Neural progenitor cell (in vitro differentiated cells): Measurements from ENCODE around the gene ABCD3. TPM values are rescaled to one million over a fixed set of nuclear protein-coding genes. Genes with fewer than 3 reads are reported as not detected.

Experiments
- DNase-seq: peaks from one replicate; pipeline ENCODE4 v3.0.0-alpha.2; 2016; ENCODE audit warnings: low spot score
- H2AFZ ChIP-seq: fragments of 200-600 bp; sonication (generic); replicated peaks from 2 replicates; pipeline ENCODE4 v1.6.1; 2016; ENCODE audit warnings: antibody characterized with exemption
- H3F3A ChIP-seq: fragments of 200-600 bp; sonication (generic); 2 replicates; pipeline ENCODE4 v1.6.1; 2016; ENCODE audit warnings: antibody characterized with exemption, low read depth
- H3K27ac ChIP-seq: fragments of 200-600 bp; sonication (generic); 2 replicates; pipeline ENCODE4 v1.5.1; 2016; ENCODE audit warnings: mild to moderate bottlenecking
- H3K27me3 ChIP-seq: fragments of 200-600 bp; sonication (generic); 2 replicates; pipeline ENCODE4 v1.6.1; 2016; ENCODE audit warnings: mild to moderate bottlenecking, moderate library complexity
- H3K36me3 ChIP-seq: fragments of 200-600 bp; sonication (generic); 2 replicates; pipeline ENCODE4 v1.5.1; 2016
- H3K4me1 ChIP-seq: fragments of 200-600 bp; sonication (generic); 2 replicates; pipeline ENCODE4 v1.6.1; 2016; ENCODE audit warnings: mixed run types
- H3K4me2 ChIP-seq: fragments of 200-600 bp; sonication (generic); 2 replicates; pipeline ENCODE4 v1.6.1; 2016
- H3K4me3 ChIP-seq: fragments of 200-600 bp; sonication (generic); 2 replicates; pipeline ENCODE4 v1.5.1; 2016
- H3K79me2 ChIP-seq: fragments of 200-600 bp; sonication (generic); 2 replicates; pipeline ENCODE4 v1.6.1; 2016; ENCODE audit warnings: low read depth
- H3K9ac ChIP-seq: fragments of 200-600 bp; sonication (generic); 2 replicates; pipeline ENCODE4 v1.6.1; 2016
- H3K9me3 ChIP-seq: fragments of 200-600 bp; sonication (generic); 2 replicates; pipeline ENCODE4 v1.5.1; 2016; ENCODE audit warnings: low read depth
- H4K20me1 ChIP-seq: fragments of 200-600 bp; sonication (generic); 2 replicates; pipeline ENCODE4 v1.6.1; 2016; ENCODE audit warnings: low read depth
- H3K27ac Mint-ChIP-seq: 3 replicates; pipeline ENCODE4 v1.8.0; 2021; ENCODE audit warnings: mixed read lengths
- H3K27me3 Mint-ChIP-seq: 2 replicates; pipeline ENCODE4 v1.8.0; 2022; ENCODE audit warnings: low read depth, mild to moderate bottlenecking, inconsistent platforms, moderate library complexity, mixed read lengths; ENCODE audit not compliant: insufficient read depth
- H3K36me3 Mint-ChIP-seq: 3 replicates; pipeline ENCODE4 v1.8.0; 2021; ENCODE audit warnings: mixed read lengths
- H3K4me1 Mint-ChIP-seq: 3 replicates; pipeline ENCODE4 v1.8.0; 2021; ENCODE audit warnings: mixed read lengths
- H3K4me3 Mint-ChIP-seq: 3 replicates; pipeline ENCODE4 v1.8.0; 2021; ENCODE audit warnings: mild to moderate bottlenecking, moderate library complexity, mixed read lengths
- H3K9me3 Mint-ChIP-seq: 3 replicates; pipeline ENCODE4 v1.8.0; 2020; ENCODE audit warnings: mixed read lengths
- EZH2 ChIP-seq: fragments of 200-600 bp; sonication (generic); IDR thresholded peaks from 2 replicates; pipeline ENCODE4 v1.6.1; 2017; ENCODE audit warnings: antibody characterized with exemption, mild to moderate bottlenecking, moderate library complexity
- EZH2phosphoT487 ChIP-seq: fragments of 200-600 bp; sonication (generic); IDR thresholded peaks from 2 replicates; pipeline ENCODE4 v1.6.1; 2017; ENCODE audit warnings: antibody characterized with exemption
- total RNA-seq: library from RNA; depleted of rRNA; stranded (reverse); fragments of >200 nt; gene quantifications from 2 replicates; pipeline ENCODE4 v1.2.3, GENCODE V29; 2015; ENCODE audit warnings: low replicate concordance
- TF ChIP-seq, protein P1 (sequence below): fragments of 200-600 bp; sonication (generic); IDR thresholded peaks from 2 replicates; pipeline ENCODE4 v1.5.1; 2017; ENCODE audit warnings: antibody characterized with exemption, mild to moderate bottlenecking

ABCD3 gene
- total RNA-seq, 1 donor from 2014 or later, result 45.1 TPM

DNA sequence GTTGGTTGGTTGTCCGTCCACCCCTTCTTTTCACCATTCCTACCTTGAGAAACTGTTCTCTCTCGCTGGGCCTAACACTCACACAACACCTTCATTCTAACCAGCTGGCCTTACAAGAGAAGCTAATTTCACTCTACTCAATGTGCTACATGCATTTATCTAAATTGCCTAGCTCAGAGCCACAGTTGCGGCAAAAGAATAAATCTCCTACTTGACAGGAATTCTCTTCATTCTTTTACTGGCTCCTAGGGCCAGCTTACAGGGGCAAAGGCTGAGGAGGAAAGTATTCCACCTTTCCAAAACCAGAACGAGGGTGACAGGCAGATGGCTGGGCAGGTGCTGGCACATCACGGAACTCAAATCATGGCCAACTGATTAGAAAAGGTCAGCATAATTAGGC, 116.9 kb downstream of the ABCD3 start:
- Histone ChIP-seq H3F3A (no peaks in the 10 kb centered on the region), H3K4me1 (no peaks in the 10 kb centered on the region), H3K4me2 (no peak overlapping the region), H3K36me3 (no peaks in the 10 kb centered on the region), H4K20me1 (no peaks in the 10 kb centered on the region), H2AFZ (no peak overlapping the region), H3K4me3 (no peak overlapping the region), H3K9ac (no peak overlapping the region), H3K27ac (no peak overlapping the region), H3K9me3 (no peaks in the 10 kb centered on the region), H3K27me3 (peaks cover 12% of the 10 kb centered on the region), H3K79me2 (no peaks in the 10 kb centered on the region)
- TF ChIP-seq EZH2, result no peak
- TF ChIP-seq, protein P1, sequence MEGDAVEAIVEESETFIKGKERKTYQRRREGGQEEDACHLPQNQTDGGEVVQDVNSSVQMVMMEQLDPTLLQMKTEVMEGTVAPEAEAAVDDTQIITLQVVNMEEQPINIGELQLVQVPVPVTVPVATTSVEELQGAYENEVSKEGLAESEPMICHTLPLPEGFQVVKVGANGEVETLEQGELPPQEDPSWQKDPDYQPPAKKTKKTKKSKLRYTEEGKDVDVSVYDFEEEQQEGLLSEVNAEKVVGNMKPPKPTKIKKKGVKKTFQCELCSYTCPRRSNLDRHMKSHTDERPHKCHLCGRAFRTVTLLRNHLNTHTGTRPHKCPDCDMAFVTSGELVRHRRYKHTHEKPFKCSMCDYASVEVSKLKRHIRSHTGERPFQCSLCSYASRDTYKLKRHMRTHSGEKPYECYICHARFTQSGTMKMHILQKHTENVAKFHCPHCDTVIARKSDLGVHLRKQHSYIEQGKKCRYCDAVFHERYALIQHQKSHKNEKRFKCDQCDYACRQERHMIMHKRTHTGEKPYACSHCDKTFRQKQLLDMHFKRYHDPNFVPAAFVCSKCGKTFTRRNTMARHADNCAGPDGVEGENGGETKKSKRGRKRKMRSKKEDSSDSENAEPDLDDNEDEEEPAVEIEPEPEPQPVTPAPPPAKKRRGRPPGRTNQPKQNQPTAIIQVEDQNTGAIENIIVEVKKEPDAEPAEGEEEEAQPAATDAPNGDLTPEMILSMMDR, result no peak
- TF ChIP-seq EZH2phosphoT487, result no peak
- peaks cover 3% of the 10 kb centered on the region for H3K27me3 Mint-ChIP-seq
- H3K27ac Mint-ChIP-seq, result no peak overlapping the region
- H3K9me3 Mint-ChIP-seq, result no peaks in the 10 kb centered on the region
- peaks cover 41% of the 10 kb centered on the region for H3K36me3 Mint-ChIP-seq
- no peak overlapping the region for H3K4me3 Mint-ChIP-seq
- no peak for DNase-seq
- peaks cover 21% of the 10 kb centered on the region for H3K4me1 Mint-ChIP-seq

GRCh38 chr1:94535879-94536278, 117.7 kb downstream of the ABCD3 start:
- no peak overlapping the region for H3K9ac ChIP-seq
- no peaks in the 10 kb centered on the region for H3K9me3 Mint-ChIP-seq

DNA sequence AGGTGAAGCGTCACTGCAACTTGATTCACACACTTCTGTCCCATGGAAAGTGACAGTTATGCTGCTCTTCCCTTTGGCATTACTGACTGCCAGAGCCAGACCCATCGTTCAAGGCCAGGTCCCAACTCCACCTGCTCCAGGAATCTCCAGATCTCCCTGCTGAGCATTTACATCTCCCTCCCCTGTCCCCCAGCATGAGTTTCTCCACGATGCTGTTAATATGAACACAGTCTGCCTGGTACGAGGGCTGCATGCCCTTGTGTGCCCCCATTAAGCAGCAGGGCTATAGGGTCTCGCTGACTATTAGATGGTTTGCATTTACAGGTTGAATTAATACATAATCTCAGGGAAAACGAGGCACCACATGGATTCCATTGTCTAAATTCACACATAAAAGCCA, 119.1 kb downstream of the ABCD3 start:
- Mint-ChIP-seq H3K4me3 (no peak overlapping the region), H3K27ac (no peak overlapping the region), H3K36me3 (peaks cover 32% of the 10 kb centered on the region), H3K4me1 (peaks cover 32% of the 10 kb centered on the region), H3K27me3 (peaks cover 7% of the 10 kb centered on the region), H3K9me3 (no peaks in the 10 kb centered on the region)
- Histone ChIP-seq H3K4me1 (no peaks in the 10 kb centered on the region), H3K4me2 (no peak overlapping the region), H2AFZ (no peak overlapping the region), H3F3A (peaks cover 10% of the 10 kb centered on the region), H3K27ac (no peak overlapping the region), H3K27me3 (peaks cover 34% of the 10 kb centered on the region), H3K36me3 (no peaks in the 10 kb centered on the region), H3K9me3 (no peaks in the 10 kb centered on the region), H4K20me1 (no peaks in the 10 kb centered on the region), H3K79me2 (no peaks in the 10 kb centered on the region), H3K9ac (no peak overlapping the region), H3K4me3 (no peak overlapping the region)
- TF ChIP-seq, protein P1, result no peak
- TF ChIP-seq EZH2, result no peak
- no peak for TF ChIP-seq EZH2phosphoT487
- DNase-seq, result no peak

More at GRCh38 chr1:94535879-94536278, 117.7 kb downstream of the ABCD3 start:
- H3K4me1 ChIP-seq, result no peaks in the 10 kb centered on the region
- H3K4me1 Mint-ChIP-seq, result peaks cover 27% of the 10 kb centered on the region
- no peak overlapping the region for H3K4me2 ChIP-seq
- H3K27me3 ChIP-seq, result peaks cover 20% of the 10 kb centered on the region
- H3K9me3 ChIP-seq, result no peaks in the 10 kb centered on the region
- H3K27me3 Mint-ChIP-seq, result peaks cover 7% of the 10 kb centered on the region
- DNase-seq, result no peak
- H3K79me2 ChIP-seq, result no peaks in the 10 kb centered on the region
- H3F3A ChIP-seq, result peaks cover 5% of the 10 kb centered on the region
- H3K4me3 ChIP-seq, result no peak overlapping the region
- H3K27ac ChIP-seq, result no peak overlapping the region
- H2AFZ ChIP-seq, result no peak overlapping the region
- TF ChIP-seq EZH2 (no peak), EZH2phosphoT487 (no peak)
- TF ChIP-seq, protein P1, result no peak
- H3K4me3 Mint-ChIP-seq, result no peak overlapping the region
- H3K27ac Mint-ChIP-seq, result no peak overlapping the region
- peaks cover 37% of the 10 kb centered on the region for H3K36me3 Mint-ChIP-seq
- no peaks in the 10 kb centered on the region for H3K36me3 ChIP-seq
- no peaks in the 10 kb centered on the region for H4K20me1 ChIP-seq
